RPMI7951 (cell line): ENCODE results near the gene TEAD1. TPM values are rescaled to one million over a fixed set of nuclear protein-coding genes. Genes with fewer than 3 reads are reported as not detected.

Experiments used
- DNase-seq: peaks from one replicate; pipeline ENCODE4 v3.0.0-alpha.2; 2012; ENCODE audit warnings: low read depth
- total RNA-seq: library from RNA; depleted of rRNA; stranded (reverse); fragments of >200 nt; shearing (Covaris generic); gene quantifications from 2 replicates; pipeline ENCODE4 v1.2.3, GENCODE V29; 2014; rRNA removed

Gene TEAD1
- total RNA-seq, result 51.6 and 53.3 TPM in 2 replicates

DNA sequence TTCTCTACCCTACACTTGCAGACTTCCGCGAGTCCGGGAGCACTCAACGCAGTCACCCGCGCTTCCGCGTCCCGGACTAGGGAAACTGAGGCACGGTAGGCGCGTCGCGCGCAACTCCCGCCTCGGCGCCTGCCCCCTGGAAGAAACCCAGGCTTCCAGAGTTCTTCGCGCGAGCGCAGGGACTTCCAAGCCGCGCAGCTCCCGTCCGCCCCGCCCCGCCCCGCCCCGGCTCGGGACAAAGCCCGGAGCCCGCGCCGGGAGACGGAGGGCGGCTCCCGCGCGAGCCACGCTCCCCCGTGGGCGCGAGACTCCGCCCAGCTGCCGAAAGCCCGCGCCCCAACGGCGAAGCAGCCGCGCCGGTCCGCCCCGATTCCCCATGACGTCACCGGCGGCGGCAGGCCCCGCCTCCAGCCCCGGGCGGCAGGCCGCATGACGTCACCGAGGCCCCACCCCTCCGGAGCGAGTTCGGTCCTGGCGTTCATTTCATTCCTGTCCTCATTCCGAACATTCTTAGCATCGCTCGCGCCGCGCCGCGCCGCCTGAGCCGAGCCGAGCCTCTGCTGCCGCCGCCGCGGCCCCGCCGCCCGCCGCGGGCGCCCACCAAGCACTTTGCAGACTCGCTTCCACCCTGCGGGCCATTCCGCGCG, at the start of gene TEAD1:
TSS of gene TEAD1 (plus strand) at position 498 of the 647 bp plus-strand sequence.
- peak; percentile 89 for DNase-seq

DNA sequence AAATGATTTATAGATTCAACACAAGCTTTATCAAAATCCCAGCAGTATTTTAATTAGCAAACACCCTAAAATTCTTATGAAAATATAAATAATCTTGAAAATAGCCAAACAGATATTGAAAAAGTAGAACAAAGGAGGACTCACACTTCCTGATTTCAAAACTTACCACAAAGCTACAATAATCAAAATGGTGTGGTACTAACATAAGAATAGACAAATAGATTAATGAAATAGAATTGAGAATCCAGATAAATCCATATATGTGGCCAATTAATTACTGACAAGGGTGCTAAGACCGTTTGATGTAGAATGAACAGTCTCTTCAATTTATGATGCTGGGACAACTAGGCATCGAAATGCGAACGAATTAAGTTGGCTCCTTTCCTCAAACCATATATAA, 49.6 kb upstream of the TEAD1 start:
- DNase-seq, result no peak

DNA sequence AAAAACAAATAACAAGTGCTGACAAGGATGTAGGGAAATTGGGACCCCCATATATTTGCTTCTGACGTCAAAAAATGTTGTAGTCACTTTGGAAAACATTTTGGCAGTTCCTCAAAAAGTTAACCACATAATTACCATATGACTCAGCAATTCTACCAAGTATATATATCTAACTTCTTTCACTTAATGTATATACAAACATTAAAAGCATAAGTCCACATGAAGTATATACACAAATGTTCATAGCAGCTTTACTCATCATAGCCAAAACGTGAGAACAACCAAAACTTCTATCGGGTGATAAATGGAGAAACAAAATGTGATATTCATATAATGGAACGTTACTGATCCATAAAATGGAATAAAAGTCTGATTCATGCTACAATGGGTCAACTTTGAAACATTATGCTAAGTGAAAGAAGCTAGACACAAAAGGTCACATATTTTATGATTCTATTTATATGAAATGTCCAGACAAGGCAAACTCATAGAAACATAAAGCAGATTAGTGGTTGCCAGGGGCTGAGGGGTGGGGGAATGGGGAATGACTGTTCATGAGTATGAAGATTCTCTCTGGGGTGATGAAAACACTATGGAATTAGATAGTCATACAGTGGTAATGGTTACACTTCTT, 48.7 kb upstream of the TEAD1 start:
- DNase-seq, result peak; percentile 63

DNA sequence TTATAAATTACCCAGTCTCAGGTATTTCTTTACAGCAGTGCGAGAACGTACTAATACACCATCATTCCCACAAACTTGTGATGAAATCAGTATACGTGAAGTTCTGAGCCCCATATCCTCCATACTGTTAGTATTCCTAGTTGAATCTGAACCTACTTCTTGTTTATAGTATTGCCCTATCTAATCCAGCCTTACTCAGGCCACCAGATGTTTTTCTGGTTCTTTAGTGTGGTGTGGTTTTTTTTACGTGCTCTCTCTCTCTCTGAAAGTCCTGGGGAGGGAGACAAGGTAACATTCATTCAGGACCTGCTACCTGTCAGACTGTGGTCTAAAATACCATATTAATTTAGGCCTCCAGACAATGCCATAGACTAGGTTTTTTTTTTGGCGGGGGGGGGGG, 47.6 kb upstream of the TEAD1 start:
- DNase-seq, result no peak

DNA sequence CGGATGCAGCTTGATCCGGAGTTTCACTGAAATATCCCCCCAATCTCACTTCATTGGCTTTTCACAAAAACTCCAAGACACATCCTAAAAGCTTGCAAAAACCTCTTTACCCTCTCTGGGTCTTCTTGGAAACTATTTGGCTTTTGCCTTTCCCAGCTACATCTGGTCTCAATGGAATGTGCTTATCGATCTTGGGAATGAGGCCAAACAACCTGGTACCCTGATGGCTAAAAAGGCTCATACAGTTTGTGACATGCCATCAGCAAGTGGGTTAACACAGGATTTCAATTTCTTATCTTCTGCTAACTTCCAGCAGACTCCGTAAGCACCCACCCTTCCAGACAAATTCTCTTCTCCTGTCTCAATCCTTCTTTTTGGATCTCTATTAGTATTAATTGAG, 45.9 kb upstream of the TEAD1 start:
- DNase-seq, result no peak

DNA sequence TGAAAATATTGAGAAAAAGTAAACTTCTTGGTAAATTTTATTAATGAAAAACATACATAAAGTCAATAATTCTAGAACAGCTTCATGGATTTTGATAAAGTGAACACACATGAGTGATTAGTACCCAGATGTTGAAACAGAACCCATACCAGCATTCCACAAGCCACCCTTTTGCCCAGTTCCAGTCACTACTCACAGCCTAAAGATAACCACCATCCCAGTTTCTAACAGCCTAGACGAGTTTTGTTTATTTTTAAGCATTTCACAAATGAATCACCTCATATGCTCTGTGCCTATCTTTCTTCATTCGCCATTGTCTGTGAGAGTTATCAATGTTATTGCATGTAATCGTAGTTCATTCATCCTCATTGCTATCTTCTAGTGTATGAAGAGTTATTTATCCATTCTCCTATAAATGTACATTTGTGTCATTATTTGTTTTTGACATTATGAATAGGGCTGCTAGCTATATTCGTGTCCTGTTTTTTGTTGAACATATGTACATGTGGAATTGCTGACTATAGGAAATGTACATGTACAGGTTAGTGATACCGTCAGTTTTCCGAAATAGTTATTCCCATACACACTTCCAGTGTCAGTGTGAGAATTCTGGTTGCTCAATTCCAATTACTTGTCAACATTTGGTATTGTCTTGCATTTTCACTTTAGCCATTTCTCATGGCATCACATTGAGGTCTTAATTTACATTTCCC, 44.5 kb upstream of the TEAD1 start:
- peak; percentile 17 for DNase-seq

DNA sequence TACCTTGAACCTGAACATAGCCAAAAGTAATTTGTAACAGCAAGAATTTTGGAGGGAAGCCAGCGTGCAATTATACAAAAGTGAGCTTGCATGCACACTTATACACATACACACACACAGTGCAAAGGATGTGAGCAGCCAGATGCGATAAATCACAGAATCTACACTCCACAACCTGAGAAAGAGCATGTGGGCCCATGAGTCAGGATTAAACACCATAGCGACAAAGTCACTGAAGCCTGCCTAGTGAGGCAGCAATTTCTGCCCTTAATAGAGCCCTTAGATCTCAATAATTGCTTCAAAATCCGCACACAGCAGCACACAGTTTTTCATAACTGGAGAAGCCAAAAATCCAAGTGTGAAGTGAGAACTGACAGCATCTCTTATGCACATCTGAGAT, 42.6 kb upstream of the TEAD1 start:
- DNase-seq, result no peak

DNA sequence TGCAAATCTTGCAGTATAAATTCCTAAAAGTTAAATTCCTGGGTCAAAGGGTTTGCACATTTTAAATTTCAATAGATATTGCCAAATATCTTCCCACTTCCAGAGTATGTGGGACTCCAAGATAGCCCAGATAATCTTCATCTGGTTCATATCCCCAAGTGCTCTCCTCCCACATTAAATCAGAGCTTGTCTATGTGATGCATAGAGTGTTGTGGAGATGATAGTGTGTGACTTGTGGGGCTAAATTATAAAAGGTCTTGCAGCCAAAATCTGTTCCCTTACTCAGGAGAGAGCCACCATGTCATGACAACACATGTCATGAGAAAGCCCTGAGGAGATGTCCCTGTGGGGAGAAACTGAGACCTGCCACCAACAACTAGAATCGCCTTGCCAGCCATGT, 39.9 kb upstream of the TEAD1 start:
- DNase-seq, result no peak

DNA sequence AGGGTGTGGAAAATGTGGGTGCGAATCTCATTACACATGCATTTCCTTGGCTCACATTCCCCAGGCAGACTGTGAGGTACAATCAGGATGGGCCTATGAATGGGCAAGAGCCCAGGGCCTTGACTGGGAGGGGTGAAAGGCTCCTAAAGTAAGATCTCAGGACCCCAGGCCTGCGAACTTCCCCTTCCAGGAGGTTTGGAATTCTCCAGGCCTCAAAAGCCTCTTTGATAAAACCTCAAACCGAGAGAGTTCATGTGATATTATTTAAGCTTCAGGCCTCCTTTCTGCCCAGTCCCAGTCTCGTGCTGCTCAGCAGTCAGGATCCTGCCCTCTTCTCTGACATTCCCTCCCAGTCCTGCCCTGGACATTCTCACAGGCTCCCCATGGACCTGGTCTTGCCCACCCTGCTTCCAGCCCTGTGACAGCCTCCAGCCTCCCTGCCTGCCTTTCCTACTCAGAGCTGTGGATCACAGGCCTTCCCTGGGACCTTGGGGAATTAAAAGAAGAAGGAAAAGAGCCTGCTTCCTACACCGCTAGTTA, 37.3 kb upstream of the TEAD1 start:
- DNase-seq, result no peak

DNA sequence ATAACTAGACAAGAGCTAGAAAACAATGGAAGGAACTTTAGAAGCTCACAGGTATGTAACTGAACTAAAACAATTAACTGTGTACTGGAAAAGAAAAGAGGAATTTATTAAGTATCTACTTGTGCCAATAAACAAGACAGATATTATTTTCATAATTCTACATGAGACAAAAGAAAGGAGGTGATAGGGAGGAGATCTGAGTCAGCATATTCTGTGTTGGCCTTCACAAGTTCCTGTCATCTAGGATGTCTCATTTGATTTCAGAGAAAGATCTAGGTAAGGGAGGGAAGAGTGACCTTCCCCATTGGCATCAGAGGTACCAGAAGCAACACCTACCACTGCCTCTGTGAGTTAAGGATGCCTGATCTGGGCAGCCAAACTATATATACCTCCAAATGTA, 34.8 kb upstream of the TEAD1 start:
- no peak for DNase-seq

DNA sequence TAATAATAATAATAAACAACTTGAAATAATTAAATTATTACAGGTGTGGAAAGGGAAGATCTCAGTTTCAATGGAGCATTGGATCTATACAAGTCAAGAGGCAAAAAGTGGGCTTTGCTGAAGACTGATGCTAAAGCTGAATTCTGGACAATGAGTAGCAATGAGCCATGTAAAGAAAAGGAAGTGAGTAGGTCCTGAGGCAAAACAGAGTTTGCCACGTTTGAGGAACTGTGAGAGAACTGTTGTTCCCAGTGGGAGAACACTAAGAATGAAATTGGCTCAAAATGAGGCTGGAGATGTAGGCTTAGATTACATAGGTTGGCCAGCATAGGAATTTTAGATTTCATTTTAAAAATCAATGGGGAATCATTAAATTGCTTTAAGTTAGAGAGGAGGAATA, 33.9 kb upstream of the TEAD1 start:
- DNase-seq, result no peak

DNA sequence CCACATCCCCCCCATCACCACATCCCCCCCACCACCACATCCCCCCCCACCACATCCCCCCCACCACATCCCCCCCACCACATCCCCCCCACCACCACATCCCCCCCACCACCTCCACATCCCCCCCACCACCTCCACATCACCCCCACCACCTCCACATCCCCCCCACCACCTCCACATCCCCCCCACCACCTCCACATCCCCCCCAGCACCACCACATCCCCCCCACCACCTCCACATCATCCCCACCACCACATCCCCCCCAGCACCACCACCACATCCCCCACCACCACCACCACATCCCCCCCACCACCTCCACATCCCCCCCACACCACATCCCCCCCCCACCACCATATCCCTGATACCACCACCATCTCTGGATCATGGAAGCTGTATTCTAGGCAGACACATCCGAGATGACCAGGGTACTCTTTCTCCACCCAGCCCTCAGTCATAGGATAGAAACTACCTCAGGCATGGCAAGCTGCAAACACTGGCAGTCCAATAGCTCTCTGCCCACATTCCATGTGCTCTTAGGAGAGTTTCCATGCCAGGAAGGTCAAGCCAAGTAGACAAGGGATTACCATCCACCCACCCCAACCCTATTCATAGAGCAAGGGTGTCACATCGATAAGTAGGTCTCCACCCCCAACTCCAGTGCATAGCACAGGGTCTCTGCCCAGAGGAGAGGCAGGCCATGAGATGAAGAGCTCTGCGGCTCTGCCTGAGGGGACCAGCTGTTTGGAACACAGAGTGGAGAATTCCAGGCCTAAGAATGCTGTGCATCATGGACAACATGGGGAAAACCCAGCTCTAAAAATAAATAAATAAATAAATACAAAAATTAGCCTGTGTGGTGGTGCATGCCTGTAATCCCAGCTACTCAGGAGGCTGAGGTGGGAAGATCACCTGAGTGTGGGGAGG, 33.0 kb upstream of the TEAD1 start:
- no peak for DNase-seq

DNA sequence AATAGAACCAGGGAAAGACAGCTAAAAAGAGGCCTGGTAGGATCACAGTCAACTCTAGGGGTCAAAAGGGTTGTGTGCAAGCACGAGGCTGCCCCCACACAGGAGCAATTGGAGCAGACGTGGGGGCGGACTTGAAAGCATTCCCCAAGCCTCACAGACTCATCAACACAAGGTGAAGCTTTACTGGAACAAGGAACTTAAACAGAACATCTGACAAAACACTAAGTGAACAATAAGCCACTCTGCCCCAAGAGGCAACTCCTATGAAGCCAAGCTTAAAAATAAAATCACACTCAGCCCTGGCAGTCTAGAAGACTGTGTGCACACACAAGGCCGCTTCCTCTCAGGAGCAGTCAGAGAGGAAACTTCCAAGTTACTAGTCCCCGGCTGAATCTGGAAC, 32.2 kb upstream of the TEAD1 start:
- no peak for DNase-seq

DNA sequence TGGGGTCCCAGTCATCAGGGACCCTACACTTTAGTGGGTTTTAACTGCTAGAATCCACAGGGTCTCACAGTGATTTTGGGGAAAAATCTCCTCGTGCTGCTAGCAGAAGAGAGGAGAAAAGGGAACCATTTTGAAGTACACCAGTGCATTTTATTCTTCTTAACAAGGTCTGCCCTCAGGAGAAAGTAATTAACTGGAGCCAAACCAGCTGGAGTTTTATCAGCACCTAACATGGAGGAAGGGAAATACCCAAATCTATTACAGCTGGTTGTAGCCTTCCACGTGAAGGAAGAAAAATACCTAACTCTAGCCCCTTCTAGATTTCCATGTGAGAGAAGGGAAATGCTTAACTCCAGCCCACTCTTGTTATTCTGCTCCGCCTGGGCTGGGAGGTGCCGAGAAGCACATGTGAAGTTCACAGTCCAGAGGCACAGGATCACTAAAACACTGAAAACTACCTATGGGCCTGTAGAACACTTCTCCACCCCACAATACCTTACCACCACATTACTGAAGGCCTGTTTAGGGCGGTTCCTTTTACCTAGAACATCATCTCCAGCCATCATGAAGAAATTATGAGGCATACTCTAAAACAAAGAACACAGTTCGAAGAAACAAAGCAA, 31.3 kb upstream of the TEAD1 start:
- DNase-seq, result no peak

DNA sequence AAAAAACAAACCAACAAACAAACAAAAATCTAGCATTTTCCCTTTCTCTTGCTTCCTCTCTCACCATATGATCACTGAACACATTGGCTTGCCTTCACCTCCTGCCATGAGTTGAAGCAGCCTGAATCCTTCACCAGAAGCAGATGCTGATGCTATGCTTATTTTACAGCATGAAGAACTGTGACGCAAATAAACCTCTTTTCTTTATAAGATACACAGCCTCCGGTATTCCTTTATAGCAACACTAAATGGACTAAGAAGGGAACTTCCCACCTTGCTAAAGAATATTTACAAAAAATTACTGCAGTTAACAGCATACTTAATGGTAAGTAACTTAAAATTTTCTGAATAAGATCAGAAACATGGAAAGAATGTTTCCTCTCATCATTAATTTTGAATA, 27.7 kb upstream of the TEAD1 start:
- DNase-seq, result no peak

DNA sequence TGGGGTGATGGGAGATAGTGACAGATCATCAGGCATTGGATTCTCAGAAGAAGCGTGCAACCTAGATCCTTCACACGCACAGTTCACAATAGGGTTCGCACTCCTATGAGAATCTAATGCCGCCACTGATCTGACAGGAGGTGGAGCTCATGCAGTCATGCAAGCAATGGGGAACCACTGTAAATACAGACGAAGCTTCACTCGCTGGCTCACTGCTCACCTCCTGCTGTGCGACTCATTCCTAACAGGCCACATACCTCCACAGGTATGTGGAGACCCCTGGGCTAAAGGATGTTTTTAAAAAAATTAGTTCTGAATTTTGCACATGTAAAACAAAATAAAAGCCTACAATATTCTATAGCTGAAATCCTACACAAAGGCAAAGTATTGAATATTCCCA, 20.5 kb upstream of the TEAD1 start:
- DNase-seq, result no peak

DNA sequence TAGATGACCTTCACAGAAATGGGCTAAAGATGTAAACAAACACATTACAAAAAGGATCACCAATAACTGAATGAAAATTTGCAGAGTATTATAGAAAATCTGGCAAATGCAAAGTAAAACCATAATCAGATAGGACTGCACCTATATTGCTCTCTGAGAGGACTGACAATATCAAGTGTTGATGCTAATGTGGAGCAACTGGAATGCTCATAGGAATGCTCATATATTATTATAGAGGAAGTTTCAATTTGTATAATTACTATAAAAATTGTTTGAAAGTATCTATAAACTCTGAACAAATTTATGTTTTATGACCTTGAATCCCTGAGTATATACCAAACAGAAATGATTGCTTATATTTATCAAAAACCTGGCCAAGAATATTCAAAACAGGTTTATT, 18.4 kb upstream of the TEAD1 start:
- no peak for DNase-seq

DNA sequence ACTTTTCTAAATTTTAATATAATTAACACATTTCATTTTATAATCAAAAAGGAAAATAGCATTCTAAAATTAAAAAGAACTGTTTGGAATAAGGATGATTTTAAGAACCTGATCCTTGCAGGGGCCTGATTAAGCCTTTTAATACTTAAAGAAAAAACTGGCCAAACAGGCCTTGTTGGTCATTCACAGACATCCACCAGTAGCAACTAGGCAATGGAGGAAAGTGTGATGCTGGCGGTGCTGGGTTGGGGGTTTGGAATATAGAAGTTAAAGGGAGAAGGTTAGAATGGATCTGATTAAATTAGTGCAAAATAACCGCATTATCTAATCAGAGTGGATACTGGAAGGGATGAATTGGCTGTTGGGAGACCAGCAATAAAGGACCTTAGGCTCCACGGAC, 16.9 kb upstream of the TEAD1 start:
- DNase-seq, result no peak

DNA sequence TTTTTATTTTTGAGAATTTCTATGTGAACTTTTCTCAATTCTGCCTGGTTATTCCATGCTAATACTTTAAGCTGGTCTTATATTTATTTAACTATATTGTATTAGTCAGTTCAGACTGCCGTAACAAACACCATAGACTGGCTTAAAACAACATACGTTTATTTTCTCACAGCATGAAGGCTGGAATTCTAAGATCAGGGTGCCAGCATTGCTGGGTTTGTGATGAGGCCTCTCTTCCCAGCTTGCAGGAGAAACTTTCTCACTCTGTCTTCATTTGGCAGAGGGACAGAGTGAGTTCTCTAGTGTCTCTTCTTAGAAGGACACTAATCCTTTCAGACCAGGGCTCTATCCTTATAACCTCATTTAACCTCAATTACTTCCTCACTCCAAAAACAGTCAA, 16.2 kb upstream of the TEAD1 start:
- DNase-seq, result no peak

DNA sequence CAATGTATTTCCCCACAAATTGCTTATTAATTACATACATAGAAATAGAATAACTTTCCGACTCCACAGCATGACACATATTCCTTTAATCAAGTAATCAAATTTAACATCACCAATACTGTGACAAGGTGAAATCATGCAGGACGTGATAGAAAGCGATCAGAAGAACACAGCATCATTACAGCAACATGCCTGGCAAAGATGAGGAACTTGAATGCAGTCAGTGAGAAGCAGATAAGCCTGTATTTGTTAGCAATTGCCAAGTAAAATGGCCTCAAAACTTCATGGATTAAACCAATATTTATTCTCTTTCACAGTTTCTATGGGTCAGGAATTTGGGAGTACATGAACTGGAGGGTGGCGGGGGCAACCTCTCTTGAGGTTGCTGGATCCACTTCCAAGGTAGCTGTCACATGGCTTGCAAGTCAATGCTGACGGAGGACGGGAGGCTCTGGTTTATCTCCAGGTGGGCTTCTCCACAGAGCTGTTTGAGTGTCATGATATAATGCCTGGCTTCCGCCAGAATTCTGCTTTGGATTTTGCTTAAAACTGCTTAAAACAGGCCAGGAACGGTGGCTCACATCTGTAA, 12.0 kb upstream of the TEAD1 start:
- DNase-seq, result no peak

DNA sequence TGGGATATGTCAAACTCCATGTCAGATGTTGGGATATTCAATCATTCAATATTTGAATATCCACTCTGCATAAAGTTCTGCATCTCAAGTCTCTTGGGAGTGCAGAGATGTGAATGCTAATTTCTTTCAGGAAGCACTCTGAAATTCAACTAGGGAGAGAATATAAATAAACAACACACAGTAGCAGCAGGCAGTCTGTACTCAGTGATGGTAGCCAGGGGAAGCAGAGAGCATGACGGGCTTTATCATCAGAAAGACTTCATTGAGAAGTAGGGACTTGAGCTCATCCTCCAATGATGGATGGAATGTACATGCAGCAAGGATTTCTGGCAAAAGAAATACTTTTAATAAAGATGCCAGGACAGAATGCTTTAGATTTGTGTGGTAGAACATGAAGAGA, 9.8 kb upstream of the TEAD1 start:
- no peak for DNase-seq
